ENCODE data around the gene CDH22. TPM values are rescaled to one million over a fixed set of nuclear protein-coding genes. Genes with fewer than 3 reads are reported as not detected.

The CDH22 gene
- total and polyA plus RNA-seq, 2 experiments from 2014 or later: 0.08 to 0.10 TPM

- Mint-ChIP-seq H3K4me3 (no peak overlapping the region), H3K27me3 (ENCODE audit: insufficient read depth, low read depth, poor library complexity) (peaks cover 15% of the 10 kb centered on the region), H3K27ac (no peak overlapping the region), H3K36me3 (ENCODE audit: low read depth) (no peaks in the 10 kb centered on the region), H3K9me3 (no peaks in the 10 kb centered on the region), H3K4me1 (peaks cover 29% of the 10 kb centered on the region)
- H3K27ac ChIP-seq (ENCODE audit: low read depth): no peak overlapping the region
- H3K36me3 ChIP-seq (ENCODE audit: insufficient read depth): no peaks in the 10 kb centered on the region
- H3K9me2 ChIP-seq (ENCODE audit: insufficient read depth): no peaks in the 10 kb centered on the region
- no peaks in the 10 kb centered on the region for H4K20me1 ChIP-seq (replicated peaks; ENCODE audit: insufficient read depth)
- no peak overlapping the region for H2AFZ ChIP-seq
- H3K4me1 ChIP-seq (ENCODE audit: insufficient read depth): peaks cover 7% of the 10 kb centered on the region; the same call in 1 of the 2 replicates
- no peaks in the 10 kb centered on the region for H3K27me3 ChIP-seq (ENCODE audit: insufficient read depth)
- ATAC-seq (no peak), DNase-seq (ENCODE audit: low spot score) (no peak)
- no peak overlapping the region for H3K4me2 ChIP-seq
- H3K4me3 ChIP-seq: no peak overlapping the region
- no peaks in the 10 kb centered on the region for H3F3A ChIP-seq (replicated peaks; ENCODE audit: low read depth)
- no peaks in the 10 kb centered on the region for H3K79me2 ChIP-seq (replicated peaks; ENCODE audit: insufficient read depth)
- TF ChIP-seq EZH2phosphoT487 (IDR thresholded peaks at IDR 0.05; ENCODE audit: unreplicated experiment) (no peak), EZH2 (IDR thresholded peaks at IDR 0.05; ENCODE audit: low read depth, unreplicated experiment) (no peak), CREB1 (CRISPR knock-in tag; IDR thresholded peaks at IDR 0.05; ENCODE audit: low read depth) (no peak), CTCF (conservative IDR thresholded peaks at IDR 0.05; ENCODE audit: low read depth in 2 of 2) (no peak), ZNF331 (CRISPR knock-in tag; IDR thresholded peaks at IDR 0.05; ENCODE audit: low read depth) (no peak), STAT1 (IDR thresholded peaks at IDR 0.05; ENCODE audit: unreplicated experiment) (no peak), NANOG (IDR thresholded peaks at IDR 0.05; ENCODE audit: borderline replicate concordance) (no peak), ZNF114 (CRISPR knock-in tag; IDR thresholded peaks at IDR 0.05) (no peak), POLR2AphosphoS5 (IDR thresholded peaks at IDR 0.05; ENCODE audit: low read depth) (no peak), ETS1 (IDR thresholded peaks at IDR 0.05) (no peak), JUNB (IDR thresholded peaks at IDR 0.05; ENCODE audit: unreplicated experiment) (no peak), ZNF462 (CRISPR knock-in tag; IDR thresholded peaks at IDR 0.05) (no peak), REST (IDR thresholded peaks at IDR 0.05; ENCODE audit: unreplicated experiment) (no peak)
Measured at GRCh38 chr20:46137816-46138215, 170.5 kb downstream of the CDH22 start.

Measured in GM23338 (cell line).